Heart left ventricle (tissue), 16 donors: ENCODE results near the gene CYP21A2. TPM values are rescaled to one million over a fixed set of nuclear protein-coding genes. Genes with fewer than 3 reads are reported as not detected.

Experiments
- ATAC-seq, 4 donors: fragments of 200-7000 bp; cut with Tn5 transposase; one replicate each; pipeline ENCODE4 v1.9.1; 2020 to 2022; ENCODE audit warnings: moderate library complexity in 4 of 4, mild to moderate bottlenecking in 3 of 4, moderate number of reproducible peaks in 1 of 4
- DNase-seq, 5 donors: peaks; one replicate each; pipeline ENCODE4 v3.0.0-alpha.2; 2020
- H3K27ac ChIP-seq, 12 donors: fragments of 200-600 bp; sonication (generic) in 4 of 12; one replicate each; pipeline versions ENCODE4 v1.5.0 to v1.8.0; 2016 to 2022; ENCODE audit warnings: mild to moderate bottlenecking in 2 of 12
- H3K27me3 ChIP-seq, 9 donors: fragments of 200-600 bp; sonication (generic) in 2 of 9; one replicate each; pipeline versions ENCODE4 v1.5.1 to v1.8.0; 2016 to 2022; ENCODE audit warnings: mild to moderate bottlenecking in 3 of 9
- H3K36me3 ChIP-seq, 9 donors: fragments of 200-600 bp; sonication (generic) in 2 of 9; one replicate each; pipeline versions ENCODE4 v1.5.0 to v1.8.0; 2018 to 2022; ENCODE audit warnings: mild to moderate bottlenecking in 2 of 9
- H3K4me1 ChIP-seq, 12 donors: fragments of 200-600 bp; sonication (generic) in 4 of 12; one replicate each; pipeline versions ENCODE4 v1.5.0 to v1.8.0; 2016 to 2022; ENCODE audit warnings: mild to moderate bottlenecking in 3 of 12
- H3K4me3 ChIP-seq, 12 donors: fragments of 200-600 bp; sonication (generic) in 4 of 12; one replicate each; pipeline versions ENCODE4 v1.5.0 to v1.8.0; 2017 to 2022; ENCODE audit warnings: mild to moderate bottlenecking in 9 of 12, moderate library complexity in 4 of 12
- H3K9me3 ChIP-seq, 12 donors: fragments of 200-600 bp; sonication (generic) in 4 of 12; one replicate each; pipeline versions ENCODE4 v1.5.0 to v1.8.0; 2016 to 2022; ENCODE audit warnings: mild to moderate bottlenecking in 1 of 12
- POLR2A ChIP-seq, 2 donors: fragments of 450-650 bp; IDR thresholded peaks; one replicate each; pipeline ENCODE4 v1.6.1; 2017; ENCODE audit warnings: antibody characterized with exemption in 2 of 2, mild to moderate bottlenecking in 2 of 2, moderate library complexity in 2 of 2
- WGBS, 4 donors: extraction: QIAGEN DNeasy Blood & Tissue Kit in 2 of 4; methylation state at CpG; one replicate each; pipeline versions ENCODE4 v1.1.5 to v1.1.7; 2013 to 2018; 5-methylcytosine and 5-hydroxymethylcytosine counted together
- intact Hi-C, 10 donors: fragments of 100-400 bp; cut with DNase I; formaldehyde crosslinking; loops; one replicate each; pipeline versions ENCODE4 v1.11.1 to v1.14.2; 2022
- polyA plus RNA-seq, 2 donors: library from polyadenylated mRNA; stranded (reverse); fragments of 200-250 nt; gene quantifications; one replicate each; pipeline ENCODE4 v1.2.3, GENCODE V29; 2013
- total RNA-seq, 9 donors: library from RNA; depleted of rRNA in 2 of 9; stranded (reverse); fragments of >200 nt in 2 of 9; fragmentation: NEBNext Ultra II Directional in 3 of 9; extraction: Animal tissue kit (Norgen Biotek cat#: 25700) in 3 of 9; gene quantifications; one replicate each; pipeline versions ENCODE4 v1.1.0 to v1.2.4, GENCODE V29; 2016 to 2023
- TF ChIP-seq, protein P1 (sequence below), 12 donors: fragments of 200-600 bp; sonication (generic) in 4 of 12; IDR thresholded peaks; one replicate each; pipeline versions ENCODE4 v1.5.0 to v1.8.0; 2018 to 2022; ENCODE audit warnings: antibody characterized with exemption in 12 of 12, mild to moderate bottlenecking in 5 of 12
- donor health status: ischemic (EF 13 %, LVEDD 7.1; RV severe dilation, severe dysfunction).
- donor health status: healthy with polysubstance abuse.
- donor health status: DM: no; HTN: yes; CAD: no.
- donor health status: DM: no; HTN: no; CAD: no.
- donor health status: ischemic (EF 25% LVEDD 6.9; RV normal size, moderate dysfunction).
- donor health status: ischemic (EF 25% LVEDD 5.7; RV mildly dilated, moderate dysfunction).
- donor health status: healthy.
- donor health status: DM: yes; HTN: yes; CAD: no.
- donor health status: ischemic (EF 35%, LVEDD 5.7; RV mildly dilated, moderate dysfunction).
- donor health status: nonischemic (EF 11% LVEDD 7.7; RV severe dilation, severe dysfunction).
- donor health status: DM: yes; HTN: yes; CAD: no.
- donor health status: PGD.
- donor health status: ischemic (EF 29% LVEDD 5.4; RV normal size, mild dysfunction).
- donor health status: nonischemic (EF 23%, LVEDD 6.1; RV moderate dilation, normal function).

The CYP21A2 gene
- total and polyA plus RNA-seq, 11 donors, result 0.11 to 3.0 (median 0.69) TPM; not detected in 2

DNA sequence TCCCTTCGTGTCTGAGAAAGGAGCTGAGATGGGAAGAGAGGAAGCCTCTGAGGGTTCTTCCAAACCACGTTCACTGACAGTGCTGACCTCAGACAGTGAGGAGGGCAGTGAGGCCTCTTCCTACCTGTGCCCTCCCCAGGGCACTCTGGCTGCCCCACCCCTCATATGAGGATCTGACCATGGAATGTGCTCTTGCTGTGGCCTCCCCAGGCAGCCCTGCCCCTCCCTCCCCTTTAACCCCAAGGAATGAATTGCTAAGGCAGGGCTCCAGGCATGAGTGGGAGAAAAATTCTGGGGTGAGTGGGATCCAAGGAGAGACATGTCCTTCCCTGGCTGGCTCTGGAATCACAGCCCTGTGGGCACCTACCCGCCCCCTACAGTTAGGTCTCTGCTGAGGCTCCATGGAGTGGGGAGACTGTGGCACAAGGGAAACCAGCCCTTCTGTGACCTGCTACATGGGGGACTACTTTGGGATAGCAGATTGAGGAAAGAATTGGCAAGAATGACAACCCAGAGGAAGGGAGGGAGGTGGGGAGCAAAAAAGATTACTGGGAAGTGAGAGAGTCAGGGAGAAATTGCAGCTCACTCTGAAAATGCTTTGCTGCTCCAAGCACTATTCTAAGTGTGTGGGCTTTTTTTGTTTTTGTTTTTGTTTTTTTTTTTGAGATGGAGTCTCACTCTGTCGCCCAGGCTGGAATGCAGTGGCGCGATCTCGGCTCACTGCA, 41.5 kb downstream of the CYP21A2 start:
- intact Hi-C loops, result loop anchor here in 1 of 10 donors (10.0 kb wide), 1 partner anchor 75 kb away; the partner anchor contains the start of genes PPT2 and PRRT1
- Histone ChIP-seq H3K27ac (peak overlapping the region in 1 of 12 donors; percentile 78), H3K36me3 (peaks cover 0 to 94% (median 47%) of the 10 kb centered on the region in 9 donors), H3K4me1 (peaks cover 0 to 55% (median 6%) of the 10 kb centered on the region in 12 donors), H3K27me3 (no peaks in the 10 kb centered on the region), H3K4me3 (no peak overlapping the region), H3K9me3 (no peaks in the 10 kb centered on the region)
- TF ChIP-seq, protein P1, sequence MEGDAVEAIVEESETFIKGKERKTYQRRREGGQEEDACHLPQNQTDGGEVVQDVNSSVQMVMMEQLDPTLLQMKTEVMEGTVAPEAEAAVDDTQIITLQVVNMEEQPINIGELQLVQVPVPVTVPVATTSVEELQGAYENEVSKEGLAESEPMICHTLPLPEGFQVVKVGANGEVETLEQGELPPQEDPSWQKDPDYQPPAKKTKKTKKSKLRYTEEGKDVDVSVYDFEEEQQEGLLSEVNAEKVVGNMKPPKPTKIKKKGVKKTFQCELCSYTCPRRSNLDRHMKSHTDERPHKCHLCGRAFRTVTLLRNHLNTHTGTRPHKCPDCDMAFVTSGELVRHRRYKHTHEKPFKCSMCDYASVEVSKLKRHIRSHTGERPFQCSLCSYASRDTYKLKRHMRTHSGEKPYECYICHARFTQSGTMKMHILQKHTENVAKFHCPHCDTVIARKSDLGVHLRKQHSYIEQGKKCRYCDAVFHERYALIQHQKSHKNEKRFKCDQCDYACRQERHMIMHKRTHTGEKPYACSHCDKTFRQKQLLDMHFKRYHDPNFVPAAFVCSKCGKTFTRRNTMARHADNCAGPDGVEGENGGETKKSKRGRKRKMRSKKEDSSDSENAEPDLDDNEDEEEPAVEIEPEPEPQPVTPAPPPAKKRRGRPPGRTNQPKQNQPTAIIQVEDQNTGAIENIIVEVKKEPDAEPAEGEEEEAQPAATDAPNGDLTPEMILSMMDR (IDR thresholded peaks at IDR 0.05), result no peak
- TF ChIP-seq POLR2A (IDR thresholded peaks at IDR 0.05), result no peak
- WGBS, 4 donors, result 78 to 82% (median 80%) methylated on average over 6 to 7 of the region's 7 CpGs
- ATAC-seq (no peak), DNase-seq (peak in 1 of 5 donors; percentile 11)

DNA sequence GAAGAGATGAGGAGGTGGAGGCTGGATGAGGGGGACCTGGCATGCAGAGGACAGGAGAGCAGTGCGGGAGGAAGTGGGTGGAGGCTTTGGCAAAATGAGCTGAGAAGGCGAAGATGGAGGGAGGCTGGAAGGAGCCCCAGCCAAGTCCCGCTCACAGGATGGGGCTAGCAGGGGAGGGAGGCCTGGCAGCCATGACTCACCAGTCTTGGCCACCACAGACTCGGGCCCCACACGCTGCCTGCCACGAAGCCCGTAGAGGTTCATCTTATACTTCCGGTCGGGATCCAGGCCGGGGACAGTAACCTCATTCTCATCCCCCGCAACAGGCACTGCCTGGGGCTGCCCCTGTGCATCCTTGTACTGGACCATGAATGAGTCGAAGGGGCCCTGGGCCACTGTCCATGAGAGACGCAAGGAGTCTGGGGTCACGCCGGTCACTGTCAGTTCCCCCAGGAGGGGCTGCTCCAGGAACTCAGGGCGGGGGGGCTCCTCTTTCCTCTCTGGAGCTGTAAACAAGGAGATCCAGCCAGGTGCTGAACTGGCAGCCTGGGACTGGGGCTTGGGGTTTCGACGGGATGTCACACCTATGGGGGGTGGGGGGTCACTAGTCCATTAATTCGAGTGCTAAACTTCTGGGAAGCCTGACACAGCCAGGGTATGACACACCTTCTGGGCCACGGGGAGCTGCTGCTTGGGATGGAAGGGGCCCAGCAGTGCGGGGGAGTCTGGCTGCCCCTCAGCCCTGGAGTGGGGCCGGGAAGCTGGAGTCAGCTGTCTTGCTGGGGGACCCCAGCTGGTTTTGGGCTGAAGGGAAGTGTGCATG, 43.2 kb downstream of the CYP21A2 start:
- Histone ChIP-seq H3K4me1 (peaks cover 0 to 51% (median 6%) of the 10 kb centered on the region in 12 donors), H3K27me3 (peaks cover 0 to 5% (median 0%) of the 10 kb centered on the region in 9 donors), H3K9me3 (no peaks in the 10 kb centered on the region), H3K36me3 (peaks cover 0 to 98% (median 46%) of the 10 kb centered on the region in 9 donors), H3K4me3 (no peak overlapping the region), H3K27ac (peak overlapping the region in 10 of 12 donors; percentile 20 to 85 (median 56))
- DNase-seq (peak; percentile 56 to 83 (median 80)), ATAC-seq (peak; percentile 19 to 74 (median 66))
- intact Hi-C loops, result loop anchor here in 1 of 10 donors (10.0 kb wide), 1 partner anchor 73 kb away; the partner anchor contains the start of genes PPT2 and PRRT1
- 57 to 61% (median 60%) methylated on average over 15 to 22 of the region's 22 CpGs for WGBS, 4 donors
- TF ChIP-seq, protein P1 (IDR thresholded peaks at IDR 0.05), result no peak
- no peak for TF ChIP-seq POLR2A (IDR thresholded peaks at IDR 0.05)

- TF ChIP-seq, protein P1 (IDR thresholded peaks at IDR 0.05), result no peak
- TF ChIP-seq POLR2A (IDR thresholded peaks at IDR 0.05), result no peak
- no peak overlapping the region for H3K4me3 ChIP-seq
- intact Hi-C loops, result loop anchor here in 1 of 10 donors (10.0 kb wide), 1 partner anchor 72 kb away; the partner anchor contains the start of genes PPT2 and PRRT1
- DNase-seq (peak in 1 of 5 donors; percentile 14), ATAC-seq (no peak)
- H3K9me3 ChIP-seq, result no peaks in the 10 kb centered on the region
- WGBS, 4 donors, result 55 to 81% (median 59%) methylated on average over 6 of the region's 6 CpGs
- peak overlapping the region in 10 of 12 donors; percentile 20 to 85 (median 56) for H3K27ac ChIP-seq
- peaks cover 0 to 48% (median 11%) of the 10 kb centered on the region in 12 donors for H3K4me1 ChIP-seq
- peaks cover 0 to 89% (median 39%) of the 10 kb centered on the region in 9 donors for H3K36me3 ChIP-seq
- peaks cover 0 to 13% (median 0%) of the 10 kb centered on the region in 9 donors for H3K27me3 ChIP-seq
Measured at GRCh38 chr6:32082478-32082877, 44.3 kb downstream of the CYP21A2 start.
